GM12878 (cell line): ENCODE data around the gene POU6F2. TPM values are rescaled to one million over a fixed set of nuclear protein-coding genes. Genes with fewer than 3 reads are reported as not detected.

Experiments
- ATAC-seq: fragments of 200-7000 bp; cut with Tn5 transposase; 3 replicates; pipeline ENCODE4 v1.9.1; 2020; ENCODE audit warnings: mild to moderate bottlenecking, moderate library complexity
- BruUV-seq: library from RNA; stranded (reverse); fragments of 400-500 nt; replicated peaks from 2 replicates; lab custom pipeline; 2021; lab: Mats Ljungman, UMichigan
- CTCF ChIA-PET: fragments of 300-600 bp; sonication (Branson Sonifier 250); formaldehyde crosslinking; extraction: SDS; loops from one replicate; lab custom pipeline; 2021; ENCODE audit warnings: inconsistent platforms; lab: Yijun Ruan, JAX
- POLR2A ChIA-PET: fragments of 350-600 bp; formaldehyde crosslinking; extraction: SDS; loops from one replicate; lab custom pipeline; 2021; ENCODE audit warnings: inconsistent platforms; lab: Charles Lee
- RAD21 ChIA-PET: fragments of 300-600 bp; sonication (Branson Sonifier 250); formaldehyde crosslinking; loops from one replicate; lab custom pipeline; 2023; ENCODE audit warnings: antibody characterized with exemption; ENCODE audit not compliant: unreplicated experiment; lab: Charles Lee
- SMC1A ChIA-PET: fragments of 300-600 bp; sonication (Branson Sonifier 250); formaldehyde crosslinking; loops from one replicate; lab custom pipeline; 2023; ENCODE audit not compliant: unreplicated experiment, uncharacterized antibody; lab: Charles Lee
- DNase-seq: peaks from one replicate; pipeline ENCODE4 v3.0.0-alpha.2; 2011; ENCODE audit warnings: low read depth, low spot score
- FAIRE-seq: peaks from 3 replicates; lab custom pipeline; 2011; peaks lifted over from hg19 to GRCh38; lab: Jason Lieb, UNC
- H2AFZ ChIP-seq: 2 replicates; pipeline ENCODE4 v1.6.0; 2011; ENCODE audit warnings: low read depth, low read length, control low read depth; ENCODE audit not compliant: control insufficient read depth
- H3K27ac ChIP-seq: 2 replicates; pipeline ENCODE4 v1.5.1; 2011; ENCODE audit warnings: control low read depth; ENCODE audit not compliant: control insufficient read depth, insufficient read depth
- H3K27me3 ChIP-seq, 2 experiments: replicated peaks in 1 of 2; 2 replicates each; pipeline versions ENCODE4 v1.6.0 to v1.6.1; 2011; ENCODE audit warnings: low read length in 1 of 2; ENCODE audit not compliant: control insufficient read depth in 2 of 2, insufficient read depth in 2 of 2
- H3K36me3 ChIP-seq, 2 experiments: 2 replicates each; pipeline ENCODE4 v1.5.1; 2011; ENCODE audit warnings: low read length in 1 of 2; ENCODE audit not compliant: control insufficient read depth in 2 of 2, insufficient read depth in 2 of 2
- H3K4me1 ChIP-seq: 2 replicates; pipeline ENCODE4 v1.6.1; 2011; ENCODE audit warnings: mild to moderate bottlenecking, low read length, moderate library complexity, mixed read lengths; ENCODE audit not compliant: control insufficient read depth, insufficient read depth
- H3K4me2 ChIP-seq: 2 replicates; pipeline ENCODE4 v1.6.0; 2011; ENCODE audit warnings: control low read depth; ENCODE audit not compliant: control insufficient read depth, insufficient read depth
- H3K4me3 ChIP-seq: fragments of 200-600 bp; sonication (generic); 2 replicates; pipeline ENCODE4 v1.5.1; 2016
- H3K79me2 ChIP-seq: 2 replicates; pipeline ENCODE4 v1.6.0; 2011; ENCODE audit warnings: low read length; ENCODE audit not compliant: control insufficient read depth, insufficient read depth
- H3K9ac ChIP-seq: 2 replicates; pipeline ENCODE4 v1.8.0; 2011; ENCODE audit warnings: low read length, control low read depth, mixed read lengths; ENCODE audit not compliant: control insufficient read depth, insufficient read depth
- H3K9me3 ChIP-seq: replicated peaks from 3 replicates; pipeline ENCODE4 v1.5.1; 2011; ENCODE audit warnings: mild to moderate bottlenecking, low read length; ENCODE audit not compliant: control insufficient read depth, insufficient read depth
- H4K20me1 ChIP-seq: 2 replicates; pipeline ENCODE4 v1.6.0; 2011; ENCODE audit not compliant: control insufficient read depth, insufficient read depth
- BACH1 ChIP-seq: fragments of 450-650 bp; IDR thresholded peaks from 2 replicates; pipeline ENCODE4 v1.6.1; 2017; ENCODE audit warnings: mild to moderate bottlenecking, borderline replicate concordance
- CHD1 ChIP-seq: IDR thresholded peaks from 2 replicates; pipeline ENCODE4 v1.6.1; 2012; ENCODE audit warnings: low read depth, low read length, improper control_type of control experiment
- DPF2 ChIP-seq: fragments of 450-650 bp; IDR thresholded peaks from 2 replicates; pipeline ENCODE4 v1.6.1; 2017; ENCODE audit warnings: mild to moderate bottlenecking
- IRF4 ChIP-seq: IDR thresholded peaks from 2 replicates; pipeline ENCODE4 v1.6.1; 2011; ENCODE audit warnings: low read depth, low read length
- NFIC ChIP-seq: IDR thresholded peaks from 2 replicates; pipeline ENCODE4 v1.6.1; 2012; ENCODE audit warnings: low read depth, mild to moderate bottlenecking, inconsistent platforms, low read length, moderate library complexity
- NR2F1 ChIP-seq: fragments of 450-650 bp; conservative IDR thresholded peaks from 2 replicates; pipeline ENCODE4 v1.6.1; 2017; ENCODE audit warnings: mild to moderate bottlenecking
- PKNOX1 ChIP-seq: fragments of 450-650 bp; IDR thresholded peaks from 2 replicates; pipeline ENCODE4 v1.6.1; 2016; ENCODE audit warnings: mild to moderate bottlenecking
- PRDM15 ChIP-seq: fragments of 450-650 bp; formaldehyde crosslinking; IDR thresholded peaks from 2 replicates; pipeline ENCODE4 v1.4.0; 2020; ENCODE audit warnings: mild to moderate bottlenecking, moderate library complexity
- RBBP5 ChIP-seq: fragments of 200-600 bp; sonication (generic); conservative IDR thresholded peaks from 2 replicates; pipeline ENCODE4 v1.6.1; 2016
- RELB ChIP-seq: fragments of 450-650 bp; IDR thresholded peaks from 2 replicates; pipeline ENCODE4 v1.6.1; 2017; ENCODE audit warnings: low read depth, mild to moderate bottlenecking, moderate library complexity
- SKIL ChIP-seq: fragments of 450-650 bp; IDR thresholded peaks from 2 replicates; pipeline ENCODE4 v1.6.1; 2017; ENCODE audit warnings: mild to moderate bottlenecking, low read depth, inconsistent platforms; ENCODE audit not compliant: poor library complexity, severe bottlenecking
- SP1 ChIP-seq: IDR thresholded peaks from one replicate; pipeline ENCODE4 v1.6.1; 2011; ENCODE audit warnings: low read depth, low read length
- ZNF384 ChIP-seq: IDR thresholded peaks from 2 replicates; pipeline ENCODE4 v1.6.1; 2012; ENCODE audit warnings: low read depth, mild to moderate bottlenecking, low read length, improper control_type of control experiment, borderline replicate concordance
- WGBS: methylation state at CpG from one replicate; pipeline ENCODE4 v1.1.6; 2016; ENCODE audit warnings: low lambda C conversion rate; ENCODE audit not compliant: insufficient replicate concordance, insufficient coverage; ENCODE audit errors: missing lambda C conversion rate; 5-methylcytosine and 5-hydroxymethylcytosine counted together
- in situ Hi-C: fragments of 300-500 bp; cut with MboI; formaldehyde crosslinking; loops from 9 replicates; pipeline ENCODE4 v1.14.3; 2018; ENCODE audit warnings: mixed read lengths
- intact Hi-C: fragments of 100-400 bp; cut with micrococcal nuclease; formaldehyde crosslinking; loops from one replicate; pipeline ENCODE4 v1.14.2; 2022; ENCODE audit not compliant: unreplicated experiment
- polyA plus RNA-seq, 11 experiments: library from polyadenylated mRNA; depleted of rRNA in 4 of 11; unstranded in 6 of 11; stranded (reverse) in 5 of 11; fragments of >200 nt; fragmentation: Nextera tagmentation in 4 of 11; fragmentation: Illumina TruSeq in 1 of 11; extraction: Ambion mirVana in 4 of 11; extraction: Trizol in 1 of 11; gene quantifications; 1 replicate in 1 of 11; 2 replicates in 10 of 11; pipeline versions ENCODE4 v1.2.1 to v1.2.3, GENCODE V29; 2011 to 2016; ENCODE audit warnings: inconsistent platforms in 2 of 11, missing spikeins in 2 of 11, low read depth in 1 of 11
- total RNA-seq, 4 experiments: library from RNA; depleted of rRNA in 3 of 4; stranded (reverse); fragments of >200 nt in 3 of 4; fragmentation: Illumina TruSeq in 1 of 4; extraction: Trizol in 1 of 4; gene quantifications; 2 replicates each; pipeline versions ENCODE4 v1.2.1 to v1.2.3, GENCODE V29; 2013 to 2021

POU6F2 gene
- total and polyA plus RNA-seq, 10 of the 15 experiments (the other 5 are each of a cell fraction or from before 2014, with no cell fraction given), result 0.10 TPM; not detected in 9

GRCh38 chr7:39238234-39238869 lies 260.6 kb downstream of the POU6F2 start:
- no peak for DNase-seq
- SMC1A ChIA-PET, result no interaction called here
- H3K4me2 ChIP-seq, result no peak overlapping the region
- no peak for FAIRE-seq
- CTCF ChIA-PET, result interaction anchor here (1.3 kb wide), 1 partner anchor 266 kb away, joined by 3 read pairs; no protein-coding TSS in a partner anchor
- BruUV-seq, result no TSS peak
- no peaks in the 10 kb centered on the region for H4K20me1 ChIP-seq
- intact Hi-C loops (no loop called here), in situ Hi-C loops (no loop called here)
- WGBS, result 54% methylated on average over 12 of the region's 12 CpGs
- ATAC-seq, result no peak
- H3K27me3 ChIP-seq, result no peaks in the 10 kb centered on the region
- H3K4me1 ChIP-seq, result no peaks in the 10 kb centered on the region
- H3K9ac ChIP-seq, result no peak overlapping the region
- no peak overlapping the region for H3K4me3 ChIP-seq
- H3K27ac ChIP-seq, result no peak overlapping the region
- POLR2A ChIA-PET, result no interaction called here
- H3K36me3 ChIP-seq, result no peaks in the 10 kb centered on the region
- no peaks in the 10 kb centered on the region for H3K9me3 ChIP-seq
- TF ChIP-seq SP1 (no peak), ZNF384 (no peak), PRDM15 (CRISPR knock-in tag) (no peak), DPF2 (no peak), BACH1 (no peak), CHD1 (no peak), RELB (no peak), RBBP5 (no peak), IRF4 (no peak), PKNOX1 (no peak), SKIL (no peak), NR2F1 (no peak), NFIC (no peak)
- no peak overlapping the region for H2AFZ ChIP-seq
- no peaks in the 10 kb centered on the region for H3K79me2 ChIP-seq
- RAD21 ChIA-PET, result no interaction called here
